DND-41 (cell line): ENCODE results near the gene SRGAP3.

Experiments used
- ATAC-seq: fragments of 200-7000 bp; cut with Tn5 transposase; 3 replicates; pipeline ENCODE4 v1.9.1; 2021; ENCODE audit warnings: low read depth; ENCODE audit not compliant: insufficient read depth
- DNase-seq: peaks from one replicate; pipeline ENCODE4 v3.0.0-alpha.2; 2020
- H2AFZ ChIP-seq: 2 replicates; pipeline ENCODE4 v1.6.0; 2012; ENCODE audit warnings: low read depth, low read length
- H3K27ac ChIP-seq: 2 replicates; pipeline ENCODE4 v1.5.1; 2012; ENCODE audit warnings: low read length, inconsistent platforms
- H3K27me3 ChIP-seq: fragments of 200-600 bp; sonication (generic); 2 replicates; pipeline ENCODE4 v1.6.0; 2012; ENCODE audit warnings: low read length, mild to moderate bottlenecking, inconsistent platforms; ENCODE audit not compliant: insufficient read depth, poor library complexity
- H3K36me3 ChIP-seq: 2 replicates; pipeline ENCODE4 v1.5.1; 2012; ENCODE audit warnings: low read length, inconsistent platforms; ENCODE audit not compliant: insufficient read depth
- H3K4me1 ChIP-seq: 2 replicates; pipeline ENCODE4 v1.5.1; 2012; ENCODE audit warnings: mild to moderate bottlenecking, low read length; ENCODE audit not compliant: insufficient read depth
- H3K4me2 ChIP-seq: 2 replicates; pipeline ENCODE4 v1.6.0; 2012; ENCODE audit warnings: mild to moderate bottlenecking, moderate library complexity, low read length, inconsistent platforms; ENCODE audit not compliant: insufficient read depth
- H3K4me3 ChIP-seq, 2 experiments: fragments of 200-600 bp in 1 of 2; shearing (Covaris generic) in 1 of 2; 2 replicates each; pipeline ENCODE4 v1.5.1; 2012 to 2016; ENCODE audit warnings: inconsistent platforms in 2 of 2, low read length in 2 of 2, mild to moderate bottlenecking in 2 of 2, low read depth in 1 of 2, moderate library complexity in 1 of 2
- H3K79me2 ChIP-seq: 2 replicates; pipeline ENCODE4 v1.6.0; 2012; ENCODE audit warnings: low read length, inconsistent platforms; ENCODE audit not compliant: insufficient read depth
- H3K9ac ChIP-seq: 2 replicates; pipeline ENCODE4 v1.6.0; 2012; ENCODE audit warnings: low read depth, mild to moderate bottlenecking, inconsistent platforms, low read length, moderate library complexity
- H3K9me3 ChIP-seq: 2 replicates; pipeline ENCODE4 v1.5.1; 2012; ENCODE audit warnings: low read length, moderate library complexity, mild to moderate bottlenecking, inconsistent platforms; ENCODE audit not compliant: insufficient read depth, severe bottlenecking
- H4K20me1 ChIP-seq: 2 replicates; pipeline ENCODE4 v1.6.0; 2012; ENCODE audit warnings: low read length; ENCODE audit not compliant: insufficient read depth
- EZH2 ChIP-seq: IDR thresholded peaks from 3 replicates; pipeline ENCODE4 v1.6.1; 2012; ENCODE audit warnings: borderline replicate concordance, low read depth, mild to moderate bottlenecking, moderate library complexity, low read length, inconsistent platforms; ENCODE audit not compliant: severe bottlenecking
- TF ChIP-seq, protein P1 (sequence below): IDR thresholded peaks from 2 replicates; pipeline ENCODE4 v1.5.1; 2012; ENCODE audit warnings: borderline replicate concordance, low read length, moderate library complexity, mild to moderate bottlenecking; ENCODE audit not compliant: poor library complexity, severe bottlenecking; ENCODE audit errors: extremely low read depth

Gene SRGAP3

DNA sequence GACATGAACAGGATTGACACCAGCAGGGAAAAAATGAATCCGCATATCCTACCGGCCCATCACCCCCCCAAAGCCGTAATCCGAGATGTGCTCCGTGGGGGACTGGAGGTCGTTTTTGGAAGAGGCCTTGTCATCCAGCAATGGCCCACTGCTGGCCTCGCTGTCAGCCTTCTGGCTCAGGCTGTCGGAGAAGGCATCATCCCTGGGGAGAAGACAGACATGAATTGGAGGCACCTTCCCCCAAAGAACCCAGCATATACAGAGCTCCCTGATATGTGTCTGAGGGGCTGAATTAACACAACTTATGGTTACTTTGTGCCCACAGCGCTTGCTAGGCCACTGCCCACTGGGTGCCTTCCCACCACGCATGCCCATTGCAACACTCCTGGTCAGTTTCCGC is 256.6 kb downstream of the SRGAP3 start:
- peaks cover 4% of the 10 kb centered on the region for H3K27me3 ChIP-seq
- no peaks in the 10 kb centered on the region for H3K4me1 ChIP-seq
- H2AFZ ChIP-seq = no peak overlapping the region
- no peak overlapping the region for H3K27ac ChIP-seq
- H3K79me2 ChIP-seq = no peaks in the 10 kb centered on the region
- no peak overlapping the region for H3K9ac ChIP-seq
- no peak overlapping the region for H3K4me2 ChIP-seq
- TF ChIP-seq, protein P1, sequence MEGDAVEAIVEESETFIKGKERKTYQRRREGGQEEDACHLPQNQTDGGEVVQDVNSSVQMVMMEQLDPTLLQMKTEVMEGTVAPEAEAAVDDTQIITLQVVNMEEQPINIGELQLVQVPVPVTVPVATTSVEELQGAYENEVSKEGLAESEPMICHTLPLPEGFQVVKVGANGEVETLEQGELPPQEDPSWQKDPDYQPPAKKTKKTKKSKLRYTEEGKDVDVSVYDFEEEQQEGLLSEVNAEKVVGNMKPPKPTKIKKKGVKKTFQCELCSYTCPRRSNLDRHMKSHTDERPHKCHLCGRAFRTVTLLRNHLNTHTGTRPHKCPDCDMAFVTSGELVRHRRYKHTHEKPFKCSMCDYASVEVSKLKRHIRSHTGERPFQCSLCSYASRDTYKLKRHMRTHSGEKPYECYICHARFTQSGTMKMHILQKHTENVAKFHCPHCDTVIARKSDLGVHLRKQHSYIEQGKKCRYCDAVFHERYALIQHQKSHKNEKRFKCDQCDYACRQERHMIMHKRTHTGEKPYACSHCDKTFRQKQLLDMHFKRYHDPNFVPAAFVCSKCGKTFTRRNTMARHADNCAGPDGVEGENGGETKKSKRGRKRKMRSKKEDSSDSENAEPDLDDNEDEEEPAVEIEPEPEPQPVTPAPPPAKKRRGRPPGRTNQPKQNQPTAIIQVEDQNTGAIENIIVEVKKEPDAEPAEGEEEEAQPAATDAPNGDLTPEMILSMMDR = no peak
- TF ChIP-seq EZH2 = no peak
- no peak for ATAC-seq
- no peaks in the 10 kb centered on the region for H4K20me1 ChIP-seq
- H3K36me3 ChIP-seq = no peaks in the 10 kb centered on the region
- H3K4me3 ChIP-seq = no peak overlapping the region
- DNase-seq = no peak
- no peaks in the 10 kb centered on the region for H3K9me3 ChIP-seq

DNA sequence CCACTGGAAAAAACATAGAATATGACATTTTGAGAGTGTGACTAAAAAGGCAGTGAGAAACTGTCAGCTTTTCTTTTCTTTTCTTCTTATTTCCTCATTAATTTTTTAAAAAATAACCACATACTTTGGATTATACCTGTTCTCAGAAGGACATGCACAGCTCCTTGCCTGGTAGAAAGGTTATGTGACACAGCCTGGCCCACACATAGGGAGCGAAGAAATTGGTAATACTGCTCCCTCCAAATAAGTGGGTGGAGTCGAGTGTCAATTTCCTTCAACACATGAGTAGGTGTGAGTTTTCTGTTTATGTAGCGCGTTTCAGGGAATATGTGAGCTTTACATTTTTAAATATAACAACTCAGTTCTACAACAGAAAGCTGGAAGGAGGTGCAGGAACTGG is 257.2 kb downstream of the SRGAP3 start:
- no peak overlapping the region for H2AFZ ChIP-seq
- H3K4me1 ChIP-seq = no peaks in the 10 kb centered on the region
- no peaks in the 10 kb centered on the region for H3K79me2 ChIP-seq
- DNase-seq (no peak), ATAC-seq (no peak)
- H4K20me1 ChIP-seq = no peaks in the 10 kb centered on the region
- no peaks in the 10 kb centered on the region for H3K36me3 ChIP-seq
- H3K27me3 ChIP-seq = peaks cover 4% of the 10 kb centered on the region
- H3K9ac ChIP-seq = no peak overlapping the region
- no peak for TF ChIP-seq EZH2
- TF ChIP-seq, protein P1 = no peak
- H3K4me2 ChIP-seq = no peak overlapping the region
- H3K9me3 ChIP-seq = no peaks in the 10 kb centered on the region
- H3K27ac ChIP-seq = no peak overlapping the region
- H3K4me3 ChIP-seq = no peak overlapping the region

DNA sequence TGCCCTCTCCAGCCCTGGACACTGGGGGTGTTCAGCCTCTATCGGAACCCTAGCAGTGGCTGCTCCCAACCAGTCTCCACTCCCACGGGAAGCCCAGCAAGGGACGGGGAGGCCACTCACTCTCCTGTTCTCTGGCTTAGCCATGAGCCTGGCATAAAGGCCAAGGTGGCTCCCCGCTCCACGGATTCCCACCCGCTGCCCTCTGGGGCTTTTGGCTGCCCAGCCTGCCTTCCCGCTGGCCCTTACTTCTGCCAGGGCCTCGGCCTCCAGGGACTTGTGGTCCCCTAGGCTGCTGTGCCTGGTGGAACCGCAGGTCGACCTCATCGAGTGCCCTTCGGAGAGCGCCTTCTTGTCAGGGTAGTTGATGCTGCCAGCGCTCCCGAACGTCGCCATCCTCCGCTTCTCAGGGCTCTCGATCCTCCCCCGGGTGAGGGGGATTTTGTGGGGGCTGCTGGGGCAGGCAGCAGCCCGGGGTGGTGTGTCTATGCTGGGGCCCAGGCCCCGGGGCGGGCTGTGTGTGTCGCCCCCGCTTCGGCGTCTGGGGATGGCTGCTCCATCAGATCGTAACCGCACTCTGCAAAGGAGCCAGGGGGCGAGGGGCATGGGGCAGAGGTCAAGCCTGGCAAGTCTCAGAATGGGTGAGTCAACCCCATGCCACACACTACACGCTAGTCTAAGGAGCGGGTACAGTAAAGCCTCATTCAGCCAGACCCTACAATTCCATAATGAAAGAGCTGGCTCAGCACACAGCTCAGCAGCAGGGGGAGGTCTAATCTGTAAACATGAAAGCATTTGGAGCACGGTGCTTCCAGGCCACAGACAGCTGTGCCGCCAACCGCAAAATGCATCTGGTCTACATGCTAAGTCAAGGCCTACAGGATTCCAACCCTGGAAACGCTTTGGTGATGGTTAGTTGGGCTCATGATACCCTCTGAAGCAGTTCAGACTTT is 258.9 kb downstream of the SRGAP3 start:
- Histone ChIP-seq H3K9me3 (no peaks in the 10 kb centered on the region), H3K4me2 (no peak overlapping the region), H3K36me3 (no peaks in the 10 kb centered on the region), H3K27me3 (no peaks in the 10 kb centered on the region), H3K27ac (no peak overlapping the region), H3K4me3 (no peak overlapping the region), H3K79me2 (no peaks in the 10 kb centered on the region), H2AFZ (no peak overlapping the region), H4K20me1 (no peaks in the 10 kb centered on the region), H3K4me1 (no peaks in the 10 kb centered on the region), H3K9ac (no peak overlapping the region)
- DNase-seq (no peak), ATAC-seq (no peak; the same call in 2 of the 3 replicates)
- TF ChIP-seq, protein P1 = no peak
- TF ChIP-seq EZH2 = no peak
